A549 (cell line): Measurements from ENCODE around the gene TSBP1.

Experiments
- BCL3 ChIP-seq: fragments of >200 bp; sonication (Bioruptor Twin); formaldehyde crosslinking; IDR thresholded peaks from 3 replicates; pipeline ENCODE4 v1.6.1; 2016
- CEBPB ChIP-seq, 2 experiments: fragments of >200 bp in 1 of 2; sonication (Bioruptor Twin) in 1 of 2; formaldehyde crosslinking in 1 of 2; IDR thresholded peaks; 2 replicates each; pipeline ENCODE4 v1.6.1; 2012 to 2016
- HMGXB4 ChIP-seq: fragments of 250-450 bp; sonication (Bioruptor Pico); IDR thresholded peaks from 2 replicates; pipeline ENCODE4 v1.5.0; 2021; ENCODE audit warnings: mild to moderate bottlenecking, moderate library complexity, borderline replicate concordance
- HOXA7 ChIP-seq: fragments of 250-450 bp; sonication (Bioruptor Pico); IDR thresholded peaks from 2 replicates; pipeline ENCODE4 v1.5.0; 2020; ENCODE audit warnings: mild to moderate bottlenecking, moderate library complexity
- KDM5A ChIP-seq: fragments of 200-600 bp; sonication (generic); IDR thresholded peaks from 2 replicates; pipeline ENCODE4 v1.6.1; 2016; ENCODE audit warnings: antibody characterized with exemption, mild to moderate bottlenecking
- RCOR1 ChIP-seq: fragments of 150-350 bp; IDR thresholded peaks from 2 replicates; pipeline ENCODE4 v1.6.1; 2014; ENCODE audit warnings: antibody characterized with exemption, low read length, low read depth

GRCh38 chr6:32317541-32317940 lies 54.2 kb downstream of the TSBP1 start:
- TF ChIP-seq HMGXB4 (CRISPR knock-in tag) (no peak), HOXA7 (CRISPR knock-in tag) (no peak), BCL3 (no peak), KDM5A (no peak), RCOR1 (no peak), CEBPB (IDR thresholded peaks at IDR 0.05) (no peak)
